Fibroblast of the aortic adventitia (primary cell): Measurements from ENCODE around the gene FOXO6. TPM values are rescaled to one million over a fixed set of nuclear protein-coding genes. Genes with fewer than 3 reads are reported as not detected.

Source experiments
- DNase-seq: peaks from one replicate; pipeline ENCODE4 v3.0.0-alpha.2; 2010; ENCODE audit warnings: low read depth
- H3K4me3 ChIP-seq: 2 replicates; pipeline ENCODE4 v1.5.1; 2011; ENCODE audit warnings: low read depth, mild to moderate bottlenecking, control low read depth, low read length, moderate library complexity
- CTCF ChIP-seq: IDR thresholded peaks from 2 replicates; pipeline ENCODE4 v1.5.1; 2011; ENCODE audit warnings: mild to moderate bottlenecking, low read length, control low read depth, inconsistent platforms; ENCODE audit not compliant: insufficient read depth
- total RNA-seq: library from RNA; depleted of rRNA; stranded (reverse); fragments of >200 nt; gene quantifications from 2 replicates; pipeline ENCODE4 v1.2.3, GENCODE V29; 2012; ENCODE audit warnings: low replicate concordance

The FOXO6 gene
- total RNA-seq, 1 donor: not detected

- TF ChIP-seq CTCF: no peak
- no peak overlapping the region for H3K4me3 ChIP-seq
- no peak for DNase-seq
Observed at GRCh38 chr1:41362749-41363590, 1.7 kb downstream of the FOXO6 start.

- no peak for DNase-seq
- no peak for TF ChIP-seq CTCF
- H3K4me3 ChIP-seq: no peak overlapping the region
Observed at GRCh38 chr1:41363591-41364320, 2.5 kb downstream of the FOXO6 start.

- no peak for TF ChIP-seq CTCF
- DNase-seq: no peak
- H3K4me3 ChIP-seq: no peak overlapping the region
Observed at GRCh38 chr1:41364442-41365319, 3.4 kb downstream of the FOXO6 start.

- H3K4me3 ChIP-seq: no peak overlapping the region
- no peak for DNase-seq
- no peak for TF ChIP-seq CTCF
Observed at GRCh38 chr1:41365320-41365633, 4.0 kb downstream of the FOXO6 start.

- H3K4me3 ChIP-seq: no peak overlapping the region
- no peak for TF ChIP-seq CTCF
- DNase-seq: no peak
Observed at GRCh38 chr1:41365772-41366454, 4.7 kb downstream of the FOXO6 start.
